GM21515 (cell line): Measurements from ENCODE around the gene CBL.
"Not testable (repeated sequence)": the region's sequence is repeated elsewhere in the genome, so short reads cannot be mapped to it uniquely, and the experiment has no call there.

Source experiments
- ATAC-seq: cut with Tn5 transposase; IDR thresholded peaks from one replicate; pipeline ENCODE4 v1.9.1; 2021; ENCODE audit not compliant: unreplicated experiment

Gene CBL

DNA sequence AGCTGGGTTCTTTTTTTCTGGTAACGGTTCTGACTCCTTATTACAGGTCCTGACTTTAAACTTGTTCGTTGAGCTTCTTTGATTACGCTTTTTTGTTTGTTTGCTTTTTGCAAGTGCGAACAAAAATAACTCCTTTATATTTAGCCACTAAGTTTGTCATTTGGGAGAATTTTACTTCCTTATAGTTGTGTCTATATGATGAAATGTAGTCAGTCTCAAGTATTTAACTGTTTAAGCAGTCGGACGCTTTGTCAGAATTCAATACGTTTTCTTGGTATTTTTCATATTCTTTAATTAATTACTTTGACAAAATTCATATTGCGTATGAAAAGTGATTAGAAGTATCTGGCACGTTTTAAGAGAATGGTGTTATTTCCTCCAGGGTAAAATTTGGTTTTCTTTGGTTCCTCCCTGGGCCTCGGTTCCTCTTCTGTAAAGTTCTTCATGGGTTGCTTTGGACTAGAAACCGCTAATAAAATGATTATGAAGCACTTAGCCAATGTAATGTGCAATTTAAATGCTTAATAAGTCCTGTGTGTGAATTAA is 1.3 kb downstream of the CBL start:
- ATAC-seq: no peak

- ATAC-seq: no peak
Measured at GRCh38 chr11:119209186-119209585, 3.0 kb downstream of the CBL start.

DNA sequence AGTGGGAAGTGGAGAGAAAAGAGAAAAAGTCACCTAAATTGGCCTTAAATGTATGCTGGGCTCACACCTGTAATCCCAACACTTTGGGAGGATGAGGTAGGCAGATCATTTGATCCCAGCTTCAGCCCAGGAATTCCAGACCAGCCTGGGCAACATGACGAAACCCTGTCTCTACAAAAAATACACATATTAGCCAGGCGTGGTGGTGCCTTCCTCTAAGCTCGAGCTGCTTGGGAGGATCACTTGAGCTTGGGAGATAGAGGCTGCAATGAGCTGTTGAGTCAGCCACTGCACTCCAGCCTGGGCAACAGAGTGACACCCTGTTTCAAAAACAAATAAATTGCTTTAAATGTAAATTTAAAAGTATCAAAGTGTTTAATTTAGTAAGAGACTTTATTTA is 3.9 kb downstream of the CBL start:
- no peak for ATAC-seq

DNA sequence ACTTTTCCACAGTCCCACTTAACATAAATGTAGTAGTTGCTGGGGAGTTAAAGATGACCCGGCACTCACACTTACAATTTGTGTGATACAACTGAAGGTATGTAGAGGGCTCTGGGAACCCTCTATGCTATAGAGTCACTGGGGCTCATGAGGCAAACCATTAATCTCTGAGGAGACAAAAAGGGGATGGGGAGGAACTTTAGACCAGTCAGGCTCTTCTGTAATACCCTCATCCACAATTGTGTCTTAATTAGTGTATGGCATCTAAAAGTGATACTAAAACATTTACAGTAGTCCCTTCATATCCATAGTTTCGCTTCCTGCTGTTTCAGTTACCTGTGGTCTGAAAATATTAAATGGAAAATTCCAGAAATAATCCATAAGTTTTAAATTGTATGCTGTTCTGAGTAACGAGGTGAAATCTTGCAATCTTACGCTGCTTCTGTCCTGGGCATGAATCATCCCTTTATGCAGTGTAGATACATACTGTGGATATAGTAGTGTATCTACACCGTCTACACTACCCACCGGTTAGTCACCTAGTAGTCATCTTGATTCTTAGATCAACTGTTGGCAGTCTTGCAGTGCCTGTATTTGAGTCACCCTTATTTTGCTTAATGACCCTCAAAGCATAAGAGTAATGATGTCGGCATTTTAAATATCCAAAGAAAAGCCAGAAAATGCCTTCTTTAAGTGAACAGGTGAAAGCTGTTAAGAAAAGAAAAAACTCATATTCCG is 12.2 kb downstream of the CBL start:
- no peak for ATAC-seq

- no peak for ATAC-seq
Measured at GRCh38 chr11:119222308-119222707, 16.2 kb downstream of the CBL start.

- ATAC-seq: no peak
Measured at GRCh38 chr11:119222891-119223290, 16.8 kb downstream of the CBL start.

DNA sequence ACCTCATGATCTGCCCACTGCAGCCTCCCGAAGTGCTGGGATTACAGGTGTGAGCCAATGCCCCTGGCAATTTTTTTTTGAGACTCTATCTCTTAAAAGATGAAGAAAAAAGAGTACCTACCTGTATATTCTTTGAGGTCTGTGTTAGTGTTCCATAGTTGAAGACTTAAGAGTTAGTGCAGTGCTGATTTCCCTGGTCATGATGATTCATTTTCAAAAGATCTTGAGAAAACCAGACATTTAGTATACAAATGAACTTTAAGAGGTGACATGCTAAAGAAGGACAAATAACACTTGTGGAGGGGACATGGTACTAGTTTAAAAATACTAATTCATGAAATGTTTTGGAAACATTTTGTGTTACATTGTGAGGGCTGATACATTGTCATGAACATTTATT is 17.7 kb downstream of the CBL start:
- ATAC-seq: no peak

DNA sequence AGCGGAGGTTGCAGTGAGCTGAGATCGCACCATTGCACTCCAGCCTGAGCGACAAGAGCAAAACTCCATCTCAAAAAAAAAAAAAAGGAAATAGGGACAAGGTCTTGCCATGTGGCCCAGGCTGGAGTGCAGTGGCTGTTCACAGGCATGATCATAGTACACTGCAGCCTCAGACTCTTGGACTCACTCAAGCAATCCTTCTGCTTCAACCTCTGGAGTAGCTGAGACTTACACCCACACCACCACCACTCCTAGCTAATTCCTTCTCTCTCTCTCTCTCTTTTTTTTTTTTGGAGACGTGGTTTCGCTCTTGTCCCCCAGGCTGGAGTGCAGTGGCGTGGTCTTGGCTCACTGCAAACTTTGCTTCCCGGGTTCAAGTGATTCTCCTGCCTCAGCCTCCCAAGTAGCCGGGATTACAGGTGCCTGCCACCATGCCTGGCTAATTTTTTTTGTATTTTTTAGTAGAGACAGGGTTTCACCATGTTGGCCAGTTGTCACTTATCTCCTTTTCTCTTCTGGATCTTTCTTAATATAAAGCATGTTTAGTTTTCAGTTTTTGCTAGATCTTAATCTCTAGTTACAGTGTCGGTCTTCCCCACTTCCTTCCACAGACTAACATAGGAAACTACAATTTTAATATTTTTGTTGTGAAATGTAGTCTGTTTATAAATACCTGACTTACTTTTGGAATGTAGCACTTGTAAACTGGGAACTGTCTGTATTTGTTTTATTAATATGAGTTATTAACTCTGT is 22.6 kb downstream of the CBL start:
- ATAC-seq: not testable (repeated sequence)

DNA sequence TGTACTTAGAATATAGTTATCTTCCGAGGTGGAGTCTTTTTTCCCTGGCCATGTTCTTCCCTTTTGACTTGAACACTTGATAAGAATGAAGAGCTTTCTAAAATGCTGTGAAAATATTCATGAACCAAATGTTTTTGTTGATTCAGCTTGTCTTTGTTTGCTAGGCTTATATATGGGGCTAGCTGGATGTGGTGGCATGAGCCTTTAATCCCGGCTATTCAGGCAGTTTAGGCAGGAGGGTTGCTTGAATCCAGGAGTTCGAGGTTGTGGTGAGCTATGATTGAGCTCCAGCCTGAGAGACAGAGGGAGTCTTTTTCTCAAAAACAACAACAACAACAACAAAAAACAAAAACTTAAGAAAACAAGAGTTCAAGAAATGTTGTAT is 23.1 kb downstream of the CBL start:
- no peak for ATAC-seq

GRCh38 chr11:119229741-119230140 is 23.6 kb downstream of the CBL start:
- ATAC-seq: no peak

DNA sequence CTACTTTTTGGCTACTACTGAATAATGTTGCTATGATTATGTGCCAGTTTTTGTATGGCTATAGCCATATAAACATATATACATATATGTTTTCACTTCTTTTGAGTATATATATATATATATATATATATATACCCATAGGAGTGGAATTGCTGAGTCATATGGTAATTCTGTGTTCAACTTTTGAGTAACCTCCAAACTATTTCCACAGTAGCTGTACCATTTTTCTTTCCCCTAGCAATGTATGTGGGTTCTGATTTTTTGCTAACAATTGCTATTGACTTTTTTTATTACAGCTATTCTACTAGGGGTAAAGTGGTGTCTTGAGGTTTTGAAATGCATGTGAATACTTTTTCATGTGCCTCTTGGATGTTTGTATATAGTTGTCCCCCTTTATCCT is 30.4 kb downstream of the CBL start:
- ATAC-seq: no peak

DNA sequence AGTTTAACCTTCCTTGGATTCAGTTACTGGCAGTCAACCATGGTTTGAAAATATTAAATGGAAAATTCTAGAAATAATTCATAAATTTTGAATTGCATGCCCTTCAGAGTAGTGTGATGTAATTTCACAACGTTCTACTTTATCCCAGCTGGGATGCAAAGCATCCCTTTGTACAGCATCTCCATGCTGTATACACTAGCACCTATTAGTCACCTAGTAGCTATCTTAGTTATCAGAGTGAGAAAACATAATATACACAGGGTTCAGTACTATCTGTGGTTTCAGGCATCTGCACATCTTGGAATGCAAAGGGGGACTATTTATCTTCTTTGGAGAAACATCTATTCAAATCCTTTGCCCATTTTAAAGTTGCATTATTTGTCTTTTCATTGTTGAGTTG is 30.8 kb downstream of the CBL start:
- no peak for ATAC-seq

GRCh38 chr11:119237515-119237914 is 31.4 kb downstream of the CBL start:
- no peak for ATAC-seq

- no peak for ATAC-seq
Measured at GRCh38 chr11:119248750-119249670, 42.9 kb downstream of the CBL start.

DNA sequence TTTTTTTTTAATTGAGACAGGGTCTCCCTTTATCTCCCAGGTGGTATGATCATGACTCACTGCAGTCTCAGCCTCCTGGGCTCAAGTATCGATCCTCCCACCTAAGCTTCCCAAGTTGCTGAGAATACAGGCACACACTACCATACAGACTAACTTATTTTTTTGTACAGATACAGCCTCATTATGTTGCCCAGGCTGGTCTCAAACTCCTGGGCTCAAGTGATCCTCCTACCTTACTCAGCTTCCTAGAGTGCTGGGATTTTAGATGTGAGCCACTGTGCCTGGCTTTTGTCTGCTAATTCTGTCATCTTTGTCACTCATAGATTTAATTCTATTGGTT is 43.5 kb downstream of the CBL start:
- ATAC-seq: no peak

GRCh38 chr11:119251114-119251513 is 45.0 kb downstream of the CBL start:
- ATAC-seq: no peak

- no peak for ATAC-seq
Measured at GRCh38 chr11:119254239-119254638, 48.1 kb downstream of the CBL start.

GRCh38 chr11:119258180-119258579 is 52.0 kb downstream of the CBL start:
- no peak for ATAC-seq

- no peak for ATAC-seq
Measured at GRCh38 chr11:119258983-119259382, 52.8 kb downstream of the CBL start.

DNA sequence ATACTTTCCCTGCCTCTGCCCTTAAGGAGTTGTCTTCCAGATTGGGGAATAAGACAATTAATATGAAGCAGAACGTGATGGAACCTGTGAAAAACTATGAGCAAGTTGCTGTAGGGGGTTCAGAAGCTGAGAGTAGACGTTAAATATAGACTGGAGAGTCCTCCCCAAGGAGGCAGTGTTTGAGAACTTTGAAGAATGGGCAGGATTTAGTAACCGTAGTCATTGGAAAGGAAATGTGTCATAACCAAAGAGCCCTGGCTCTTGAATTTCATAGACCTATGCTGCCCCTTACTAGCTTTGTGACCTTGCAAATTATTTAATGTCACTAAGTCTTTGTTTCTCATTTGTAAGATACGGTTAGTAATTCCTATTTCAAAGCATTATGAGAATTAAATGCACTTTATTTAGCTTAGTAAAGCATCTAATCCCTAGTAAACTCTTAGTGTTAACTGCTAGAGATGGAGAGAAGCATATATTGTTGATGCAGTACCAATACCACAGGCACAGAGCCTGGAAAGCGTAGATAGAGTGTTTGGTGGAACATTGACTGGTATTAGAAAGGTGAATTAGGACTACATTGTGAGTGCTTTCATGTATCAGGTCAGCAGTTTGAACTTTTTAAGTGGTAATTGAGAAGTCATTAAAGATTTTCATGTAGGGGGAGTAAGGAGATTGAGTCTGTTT is 56.7 kb downstream of the CBL start:
- no peak for ATAC-seq
